LNCAP (cell line): ENCODE measurements around the gene CMTM7.

ENCODE experiments used
- TF ChIP-seq, protein P1 (sequence below): fragments of 450-650 bp; IDR thresholded peaks from 2 replicates; pipeline ENCODE4 v1.5.1; 2017; ENCODE audit warnings: mild to moderate bottlenecking

Gene CMTM7

DNA sequence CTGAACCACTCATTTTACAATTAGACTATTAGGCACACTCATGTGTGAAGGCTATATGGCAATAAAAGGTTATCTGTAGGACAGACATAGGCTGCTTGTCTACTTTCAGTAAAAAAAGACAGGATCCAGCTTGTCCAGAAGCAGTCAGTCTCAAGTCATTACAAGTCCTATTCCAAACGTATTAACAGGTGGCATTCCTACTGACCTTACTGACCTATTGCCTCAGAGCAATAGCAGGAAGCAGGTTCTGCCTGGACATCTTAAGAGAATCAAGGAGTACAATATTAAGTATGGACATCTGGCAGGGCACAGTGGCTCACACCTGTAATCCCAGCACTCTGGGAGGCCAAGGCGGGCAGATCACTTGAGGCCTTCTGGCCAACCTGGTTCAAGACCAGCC is 104.0 kb downstream of the CMTM7 start:
- TF ChIP-seq, protein P1, sequence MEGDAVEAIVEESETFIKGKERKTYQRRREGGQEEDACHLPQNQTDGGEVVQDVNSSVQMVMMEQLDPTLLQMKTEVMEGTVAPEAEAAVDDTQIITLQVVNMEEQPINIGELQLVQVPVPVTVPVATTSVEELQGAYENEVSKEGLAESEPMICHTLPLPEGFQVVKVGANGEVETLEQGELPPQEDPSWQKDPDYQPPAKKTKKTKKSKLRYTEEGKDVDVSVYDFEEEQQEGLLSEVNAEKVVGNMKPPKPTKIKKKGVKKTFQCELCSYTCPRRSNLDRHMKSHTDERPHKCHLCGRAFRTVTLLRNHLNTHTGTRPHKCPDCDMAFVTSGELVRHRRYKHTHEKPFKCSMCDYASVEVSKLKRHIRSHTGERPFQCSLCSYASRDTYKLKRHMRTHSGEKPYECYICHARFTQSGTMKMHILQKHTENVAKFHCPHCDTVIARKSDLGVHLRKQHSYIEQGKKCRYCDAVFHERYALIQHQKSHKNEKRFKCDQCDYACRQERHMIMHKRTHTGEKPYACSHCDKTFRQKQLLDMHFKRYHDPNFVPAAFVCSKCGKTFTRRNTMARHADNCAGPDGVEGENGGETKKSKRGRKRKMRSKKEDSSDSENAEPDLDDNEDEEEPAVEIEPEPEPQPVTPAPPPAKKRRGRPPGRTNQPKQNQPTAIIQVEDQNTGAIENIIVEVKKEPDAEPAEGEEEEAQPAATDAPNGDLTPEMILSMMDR, result no peak

DNA sequence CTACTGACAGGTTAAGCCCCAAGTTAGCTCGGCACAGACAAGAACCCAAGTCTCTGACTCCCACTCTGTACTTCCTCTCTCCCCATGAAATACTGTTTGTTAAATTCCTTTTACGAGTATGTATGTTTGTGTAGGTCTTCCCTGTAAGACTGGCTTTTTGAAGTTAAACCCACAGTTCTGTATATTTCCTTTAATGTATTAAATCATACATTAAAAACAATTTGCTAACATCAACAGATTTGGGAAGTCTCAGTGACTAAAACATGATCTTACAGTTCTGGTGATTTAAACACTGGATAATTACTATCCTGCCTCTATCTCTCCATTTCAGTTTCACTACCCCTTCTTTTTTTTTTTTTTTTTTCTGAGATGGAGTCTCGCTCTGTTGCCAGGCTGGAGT is 106.6 kb downstream of the CMTM7 start:
- TF ChIP-seq, protein P1, result no peak

DNA sequence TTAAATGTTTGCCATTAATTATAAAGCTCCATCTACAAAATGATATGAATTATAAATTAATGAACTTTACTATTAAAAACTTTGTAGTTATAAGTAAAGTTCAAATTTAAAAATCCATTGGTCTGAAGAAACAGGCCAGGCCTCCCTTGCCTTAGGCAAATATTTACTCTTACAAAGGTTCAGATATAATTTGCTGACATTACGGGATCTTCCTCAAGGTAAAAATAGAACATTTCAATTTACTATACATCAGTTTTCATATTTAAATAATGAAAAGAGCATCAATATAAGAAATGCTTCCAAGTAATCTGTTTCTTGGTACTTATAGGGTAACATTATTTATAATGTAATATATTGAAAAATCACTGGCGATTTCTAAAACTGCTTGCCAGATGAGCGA is 107.3 kb downstream of the CMTM7 start:
- TF ChIP-seq, protein P1, result no peak

DNA sequence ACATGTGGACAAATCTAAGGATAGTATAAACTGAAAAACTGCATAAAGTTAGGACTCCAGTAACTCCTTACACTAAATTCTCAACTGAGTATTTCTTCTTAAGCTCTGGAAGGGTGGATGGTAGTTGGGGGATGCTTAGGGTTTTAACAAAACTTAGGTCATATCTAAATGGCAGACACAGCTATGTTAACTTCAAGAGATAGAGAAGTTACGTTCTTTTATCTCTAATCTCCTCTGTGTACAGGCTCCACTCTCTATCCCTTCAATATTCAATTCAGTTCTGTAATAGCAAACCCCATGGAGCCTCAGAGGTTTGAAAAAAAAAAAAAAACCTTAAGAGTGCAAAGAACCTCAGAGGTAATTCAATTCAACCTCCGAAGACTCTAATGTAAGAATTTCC is 107.9 kb downstream of the CMTM7 start:
- TF ChIP-seq, protein P1, result no peak

DNA sequence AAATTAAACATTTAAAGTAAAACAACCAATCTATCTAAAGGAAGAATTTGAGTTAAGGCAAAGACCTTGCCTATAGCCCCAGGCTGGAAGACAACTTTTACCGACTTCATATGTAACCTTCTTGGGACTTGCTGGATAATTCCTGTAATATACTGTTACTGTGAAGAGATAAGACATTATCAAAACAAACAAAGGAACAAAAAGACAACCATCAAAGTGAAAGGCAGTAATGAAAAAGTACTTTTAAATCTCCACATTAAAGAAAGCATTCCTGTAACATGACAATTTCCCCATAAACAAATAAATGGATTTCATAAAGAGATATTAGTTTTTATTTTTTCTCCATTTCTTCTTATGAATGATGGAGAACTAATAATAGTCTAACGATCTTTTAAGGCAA is 108.6 kb downstream of the CMTM7 start:
- TF ChIP-seq, protein P1, result no peak

DNA sequence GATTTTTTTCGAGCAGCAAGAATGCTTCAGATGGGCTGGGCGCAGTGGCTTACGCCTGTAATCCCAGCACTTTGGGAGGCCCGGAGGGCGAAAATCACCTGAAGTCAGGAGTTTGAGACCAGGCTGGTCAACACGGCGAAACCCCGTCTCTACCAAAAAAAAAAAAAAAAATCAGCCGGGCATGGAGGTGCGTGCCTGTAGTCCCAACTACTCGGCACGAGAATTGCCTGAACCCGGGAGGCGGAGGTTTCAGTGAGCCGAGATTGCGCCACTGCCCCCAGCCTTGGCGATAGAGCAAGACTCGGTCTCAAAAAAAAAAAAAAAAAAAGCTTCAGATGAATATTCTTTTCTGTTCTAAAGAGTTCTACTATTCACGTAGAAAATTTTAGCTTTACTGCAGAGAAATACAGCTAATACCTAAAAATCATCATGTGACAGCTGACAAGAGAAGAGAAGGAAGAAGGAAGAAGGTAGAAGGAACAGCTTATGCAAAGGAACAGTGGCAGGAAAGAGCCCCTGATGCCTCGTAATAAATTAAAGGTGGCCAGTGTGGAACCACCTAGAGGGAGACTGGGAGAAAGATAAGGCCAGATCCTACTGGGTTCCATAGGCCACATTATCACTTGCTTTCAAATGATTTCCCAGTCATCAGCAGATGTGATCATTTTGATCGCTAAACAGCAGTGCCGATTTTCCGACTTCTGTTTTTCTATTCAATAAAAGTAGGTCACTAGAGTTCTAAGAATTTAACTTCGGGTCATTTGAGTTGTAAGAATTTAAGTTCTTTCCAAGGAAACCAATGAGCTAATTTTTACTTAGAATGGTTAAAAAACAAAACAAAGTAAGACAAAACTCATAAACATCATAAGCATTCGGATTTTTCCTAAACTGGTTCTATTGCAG is 109.5 kb downstream of the CMTM7 start:
- TF ChIP-seq, protein P1, result no peak

DNA sequence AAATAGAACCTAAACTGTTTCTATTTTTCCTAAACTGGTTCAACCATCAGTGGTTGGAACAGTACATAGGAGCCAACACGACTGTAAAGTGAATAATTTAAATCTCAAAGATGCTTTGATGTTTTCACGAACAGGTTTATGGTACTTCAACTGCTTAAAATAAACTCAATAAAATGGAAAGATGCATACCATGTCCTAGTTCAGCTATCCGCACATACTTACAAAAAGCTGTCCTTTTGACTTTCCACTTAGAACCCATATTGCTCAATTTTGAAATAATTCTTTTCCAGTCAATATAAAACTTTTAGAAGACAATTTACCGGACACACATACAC is 110.1 kb downstream of the CMTM7 start:
- TF ChIP-seq, protein P1, result no peak
